HepG2 (cell line): ENCODE data around the gene PSMD9. TPM values are rescaled to one million over a fixed set of nuclear protein-coding genes. Genes with fewer than 3 reads are reported as not detected.

Experiments
- ATAC-seq: fragments of 200-7000 bp; cut with Tn5 transposase; 3 replicates; pipeline ENCODE4 v1.9.1; 2020; ENCODE audit warnings: mild to moderate bottlenecking, moderate library complexity
- BruUV-seq: library from RNA; stranded (reverse); fragments of 400-500 nt; replicated peaks from 2 replicates; lab custom pipeline; 2021; lab: Mats Ljungman, UMichigan
- CTCF ChIA-PET: fragments of 300-600 bp; formaldehyde crosslinking; extraction: SDS; loops from one replicate; lab custom pipeline; 2021; ENCODE audit warnings: low total read pairs, inconsistent platforms, low intra/inter-chr PET ratio; lab: Yijun Ruan, JAX
- POLR2A ChIA-PET: fragments of 350-600 bp; sonication (Branson Sonifier 250); formaldehyde crosslinking; loops from one replicate; lab custom pipeline; 2020; ENCODE audit warnings: antibody characterized with exemption, inconsistent platforms; lab: Yijun Ruan, JAX
- DNase-seq: peaks from one replicate; pipeline ENCODE4 v3.0.0-alpha.2; 2015; ENCODE audit warnings: low spot score
- FAIRE-seq: peaks from 3 replicates; lab custom pipeline; 2011; peaks lifted over from hg19 to GRCh38; lab: Jason Lieb, UNC
- H2AFZ ChIP-seq: one replicate; pipeline ENCODE4 v1.6.1; 2011; ENCODE audit warnings: low read length, inconsistent platforms
- H3K27ac ChIP-seq: fragments of 300-600 bp; 3 replicates; pipeline ENCODE4 v1.8.0; 2011; ENCODE audit warnings: mixed run types, mild to moderate bottlenecking, mixed read lengths, low read length, inconsistent platforms; ENCODE audit not compliant: insufficient read depth; ENCODE audit errors: extremely low read length
- H3K27me3 ChIP-seq, 2 experiments: fragments of 200-600 bp in 1 of 2; 2 replicates in 1 of 2; 3 replicates in 1 of 2; pipeline versions ENCODE4 v1.6.0 to v1.8.0; 2011; ENCODE audit warnings: low read length in 2 of 2, mild to moderate bottlenecking in 2 of 2, moderate library complexity in 2 of 2, inconsistent platforms in 1 of 2; ENCODE audit not compliant: insufficient read depth in 2 of 2, control insufficient read depth in 1 of 2
- H3K36me3 ChIP-seq, 2 experiments: fragments of 200-600 bp in 1 of 2; replicated peaks in 1 of 2; 2 replicates in 1 of 2; 3 replicates in 1 of 2; pipeline versions ENCODE4 v1.5.1 to v1.8.0; 2011; ENCODE audit warnings: low read length in 2 of 2, inconsistent platforms in 1 of 2; ENCODE audit not compliant: insufficient read depth in 2 of 2, control insufficient read depth in 1 of 2
- H3K4me1 ChIP-seq: 2 replicates; pipeline ENCODE4 v1.5.1; 2012; ENCODE audit warnings: low read length, inconsistent platforms; ENCODE audit not compliant: insufficient read depth
- H3K4me2 ChIP-seq: 2 replicates; pipeline ENCODE4 v1.6.0; 2011; ENCODE audit warnings: low read depth, low read length, inconsistent platforms
- H3K4me3 ChIP-seq, 3 experiments: fragments of 200-600 bp in 1 of 3; sonication (generic), shearing (Covaris generic) in 1 of 3; replicated peaks in 1 of 3; 2 replicates each; pipeline ENCODE4 v1.5.1; 2011 to 2016; ENCODE audit warnings: low read length in 3 of 3, inconsistent platforms in 2 of 3, low read depth in 2 of 3, mild to moderate bottlenecking in 2 of 3, control low read depth in 1 of 3, mixed read lengths in 1 of 3; ENCODE audit not compliant: insufficient read depth in 1 of 3
- H3K79me2 ChIP-seq: one replicate; pipeline ENCODE4 v1.6.1; 2011; ENCODE audit warnings: low read length, inconsistent platforms; ENCODE audit not compliant: insufficient read depth
- H3K9ac ChIP-seq: 2 replicates; pipeline ENCODE4 v1.6.0; 2011; ENCODE audit warnings: mild to moderate bottlenecking, low read depth, low read length, inconsistent platforms; ENCODE audit not compliant: insufficient read depth
- H3K9me3 ChIP-seq: 2 replicates; pipeline ENCODE4 v1.5.1; 2012; ENCODE audit warnings: mild to moderate bottlenecking, low read length
- H4K20me1 ChIP-seq: 2 replicates; pipeline ENCODE4 v1.6.0; 2011; ENCODE audit warnings: inconsistent platforms, mild to moderate bottlenecking, low read length, moderate library complexity; ENCODE audit not compliant: insufficient read depth
- ATF7 ChIP-seq, 2 experiments: fragments of 450-650 bp in 1 of 2; sonication (generic) in 1 of 2; formaldehyde crosslinking in 1 of 2; IDR thresholded peaks; 2 replicates each; pipeline versions ENCODE4 v1.4.0 to v1.6.1; 2016 to 2020; ENCODE audit warnings: antibody characterized with exemption in 1 of 2, mild to moderate bottlenecking in 1 of 2, missing genetic modification reagents in 1 of 2
- NFE2 ChIP-seq: sonication (generic); formaldehyde crosslinking; IDR thresholded peaks from 2 replicates; pipeline ENCODE4 v1.4.0; 2020; ENCODE audit warnings: missing genetic modification reagents
- RFXAP ChIP-seq: sonication (generic); formaldehyde crosslinking; IDR thresholded peaks from 2 replicates; pipeline ENCODE4 v1.4.0; 2020; ENCODE audit warnings: missing genetic modification reagents, borderline replicate concordance
- TGIF2 ChIP-seq: IDR thresholded peaks from 2 replicates; pipeline ENCODE4 v1.6.1; 2016; ENCODE audit warnings: control low read depth, missing compliant biosample characterization
- TMF1 ChIP-seq: sonication (generic); formaldehyde crosslinking; IDR thresholded peaks from 2 replicates; pipeline ENCODE4 v1.8.1; 2022; ENCODE audit warnings: low read depth, missing genetic modification reagents
- XBP1 ChIP-seq: sonication (generic); formaldehyde crosslinking; IDR thresholded peaks from 2 replicates; pipeline ENCODE4 v1.5.0; 2020; ENCODE audit warnings: missing genetic modification reagents
- ZBTB34 ChIP-seq: sonication (generic); formaldehyde crosslinking; IDR thresholded peaks from 2 replicates; pipeline ENCODE4 v1.8.0; 2022; ENCODE audit warnings: mild to moderate bottlenecking, missing genetic modification reagents
- ZNF292 ChIP-seq: sonication (generic); formaldehyde crosslinking; IDR thresholded peaks from 2 replicates; pipeline ENCODE4 v1.8.1; 2022; ENCODE audit warnings: mild to moderate bottlenecking, low read depth, missing genetic modification reagents, borderline replicate concordance
- ZNF766 ChIP-seq: sonication (generic); formaldehyde crosslinking; IDR thresholded peaks from 2 replicates; pipeline ENCODE4 v1.5.0; 2020; ENCODE audit warnings: missing genetic modification reagents, borderline replicate concordance
- WGBS: methylation state at CpG from one replicate; pipeline ENCODE4 v1.1.6; 2017; ENCODE audit warnings: low lambda C conversion rate; 5-methylcytosine and 5-hydroxymethylcytosine counted together
- in situ Hi-C: cut with HindIII; loops from 2 replicates; pipeline ENCODE4 v1.10.0; 2017; ENCODE audit warnings: low pct_unique_long_range_greater_than_20kb; ENCODE audit not compliant: extremely low pct_ligation_motif_present
- intact Hi-C: fragments of 100-400 bp; cut with micrococcal nuclease; formaldehyde crosslinking; loops from one replicate; pipeline ENCODE4 v1.10.0; 2022; ENCODE audit not compliant: unreplicated experiment
- polyA plus RNA-seq, 8 experiments: library from polyadenylated mRNA; depleted of rRNA in 3 of 8; stranded (reverse) in 7 of 8; unstranded in 1 of 8; fragments of >200 nt; fragmentation: Illumina TruSeq in 4 of 8; extraction: Trizol in 4 of 8; gene quantifications; 2 replicates each; pipeline versions ENCODE4 v1.2.1 to v1.2.3, GENCODE V29; 2011 to 2016; ENCODE audit warnings: low read depth in 4 of 8, missing spikeins in 1 of 8, mixed read lengths in 1 of 8; ENCODE audit not compliant: insufficient read depth in 1 of 8
- total RNA-seq, 5 experiments: library from RNA; depleted of rRNA; stranded (reverse); fragments of >200 nt; fragmentation: Illumina TruSeq; extraction: Trizol; gene quantifications; 2 replicates each; pipeline ENCODE4 v1.2.3, GENCODE V29; 2016; ENCODE audit warnings: low read depth in 1 of 5

The PSMD9 gene
- total and polyA plus RNA-seq, 2 of the 13 experiments (the other 11 are each of a cell fraction or from before 2014, with no cell fraction given) = 41.4 to 61.1 TPM

GRCh38 chr12:121921066-121921465 is 32.5 kb downstream of the PSMD9 start:
- Histone ChIP-seq H3K27me3 (no peaks in the 10 kb centered on the region), H3K4me3 (no peak overlapping the region), H3K4me1 (peaks cover 20% of the 10 kb centered on the region), H3K4me2 (no peak overlapping the region), H4K20me1 (no peaks in the 10 kb centered on the region), H3K9me3 (no peaks in the 10 kb centered on the region), H3K27ac (no peak overlapping the region), H3K36me3 (peaks cover 6 to 13% of the 10 kb centered on the region in 2 experiments), H3K9ac (no peak overlapping the region), H3K79me2 (no peaks in the 10 kb centered on the region), H2AFZ (no peak overlapping the region)
- FAIRE-seq = no peak
- in situ Hi-C loops (no loop called here), intact Hi-C loops (no loop called here)
- TF ChIP-seq TMF1 = no peak
- TF ChIP-seq ZNF766 = no peak
- no peak for TF ChIP-seq XBP1 (CRISPR knock-in tag)
- no peak for TF ChIP-seq ZBTB34 (CRISPR knock-in tag)
- TF ChIP-seq ZNF292 (CRISPR knock-in tag) = no peak
- TF ChIP-seq TGIF2 (CRISPR knock-in tag) = no peak
- no peak for TF ChIP-seq NFE2 (CRISPR knock-in tag)
- TF ChIP-seq ATF7 (IDR thresholded peaks at IDR 0.05) = no peak
- TF ChIP-seq ATF7 (CRISPR knock-in tag; IDR thresholded peaks at IDR 0.05) = no peak
- no peak for TF ChIP-seq RFXAP (CRISPR knock-in tag)
- CTCF ChIA-PET = no interaction called here
- no peak for ATAC-seq
- WGBS = 92% methylated on average over 2 of the region's 2 CpGs
- POLR2A ChIA-PET = no interaction called here
- DNase-seq = no peak
- BruUV-seq = no TSS peak
